H9 (cell line): ENCODE measurements around the gene FBXL20. TPM values are rescaled to one million over a fixed set of nuclear protein-coding genes. Genes with fewer than 3 reads are reported as not detected.

Source experiments
- DNase-seq: peaks from one replicate; pipeline ENCODE4 v3.0.0-alpha.2; 2017
- H2AFZ ChIP-seq: one replicate; pipeline ENCODE4 v1.6.1; 2013; ENCODE audit warnings: mild to moderate bottlenecking, low read length, control low read depth, moderate library complexity
- H2AK5ac ChIP-seq: 2 replicates; pipeline ENCODE4 v1.6.1; 2013; ENCODE audit warnings: low read length, control low read depth, mixed read lengths; ENCODE audit not compliant: insufficient read length
- H2BK120ac ChIP-seq: one replicate; pipeline ENCODE4 v1.6.1; 2013; ENCODE audit warnings: low read depth, mild to moderate bottlenecking, low read length, control low read depth, inconsistent platforms; ENCODE audit not compliant: poor library complexity, severe bottlenecking
- H2BK12ac ChIP-seq: 2 replicates; pipeline ENCODE4 v1.6.1; 2013; ENCODE audit warnings: low read length, control low read depth, mixed read lengths, low read depth; ENCODE audit not compliant: insufficient read length
- H2BK15ac ChIP-seq: 2 replicates; pipeline ENCODE4 v1.6.1; 2013; ENCODE audit warnings: low read depth, low read length, control low read depth
- H2BK20ac ChIP-seq: one replicate; pipeline ENCODE4 v1.6.1; 2013; ENCODE audit warnings: low read depth, mild to moderate bottlenecking, low read length, control low read depth, inconsistent platforms; ENCODE audit not compliant: poor library complexity, severe bottlenecking
- H2BK5ac ChIP-seq: 2 replicates; pipeline ENCODE4 v1.6.1; 2013; ENCODE audit warnings: low read length, control low read depth, mixed read lengths; ENCODE audit not compliant: insufficient read length
- H3K14ac ChIP-seq: 2 replicates; pipeline ENCODE4 v1.6.1; 2013; ENCODE audit warnings: low read length, control low read depth; ENCODE audit not compliant: insufficient read depth
- H3K18ac ChIP-seq: 2 replicates; pipeline ENCODE4 v1.6.1; 2013; ENCODE audit warnings: low read depth, mild to moderate bottlenecking, mixed read lengths, low read length, control low read depth; ENCODE audit not compliant: insufficient read length
- H3K23ac ChIP-seq: 2 replicates; pipeline ENCODE4 v1.6.1; 2013; ENCODE audit warnings: low read length, control low read depth, mixed read lengths, low read depth; ENCODE audit not compliant: insufficient read length
- H3K23me2 ChIP-seq: 2 replicates; pipeline ENCODE4 v1.6.1; 2013; ENCODE audit warnings: low read depth, mild to moderate bottlenecking, mixed read lengths, low read length, control low read depth; ENCODE audit not compliant: insufficient read length, poor library complexity, severe bottlenecking
- H3K27ac ChIP-seq: 2 replicates; pipeline ENCODE4 v1.5.1; 2013; ENCODE audit warnings: low read length, control low read depth, mixed read lengths, low read depth; ENCODE audit not compliant: insufficient read length
- H3K27me3 ChIP-seq: 2 replicates; pipeline ENCODE4 v1.6.1; 2013; ENCODE audit warnings: low read length, control low read depth, inconsistent platforms; ENCODE audit not compliant: insufficient read depth
- H3K4ac ChIP-seq: 2 replicates; pipeline ENCODE4 v1.6.1; 2013; ENCODE audit warnings: low read depth, mild to moderate bottlenecking, control low read depth, inconsistent platforms, low read length, moderate library complexity
- H3K4me1 ChIP-seq: 2 replicates; pipeline ENCODE4 v1.6.1; 2013; ENCODE audit warnings: low read length, control low read depth, inconsistent platforms; ENCODE audit not compliant: insufficient read depth
- H3K4me2 ChIP-seq: 2 replicates; pipeline ENCODE4 v1.6.1; 2013; ENCODE audit warnings: low read length, control low read depth, mixed read lengths; ENCODE audit not compliant: insufficient read length, insufficient read depth
- H3K56ac ChIP-seq: 2 replicates; pipeline ENCODE4 v1.6.1; 2013; ENCODE audit warnings: low read depth, mild to moderate bottlenecking, mixed read lengths, low read length, control low read depth; ENCODE audit not compliant: insufficient read length
- H3K79me1 ChIP-seq: 2 replicates; pipeline ENCODE4 v1.6.1; 2013; ENCODE audit warnings: low read depth, mild to moderate bottlenecking, moderate library complexity, low read length, control low read depth, inconsistent platforms; ENCODE audit not compliant: insufficient read depth, poor library complexity, severe bottlenecking
- H3K79me2 ChIP-seq: 2 replicates; pipeline ENCODE4 v1.6.1; 2013; ENCODE audit warnings: low read length, control low read depth, inconsistent platforms; ENCODE audit not compliant: insufficient read depth
- H3K9ac ChIP-seq: 2 replicates; pipeline ENCODE4 v1.6.1; 2013; ENCODE audit warnings: low read length, control low read depth, mixed read lengths; ENCODE audit not compliant: insufficient read length; ENCODE audit errors: extremely low read depth
- H3K9me3 ChIP-seq: one replicate; pipeline ENCODE4 v1.6.1; 2013; ENCODE audit warnings: low read depth, low read length, inconsistent platforms; ENCODE audit not compliant: control insufficient read depth
- H3T11ph ChIP-seq: one replicate; pipeline ENCODE4 v1.6.1; 2013; ENCODE audit warnings: mild to moderate bottlenecking, low read length, control low read depth, inconsistent platforms
- H4K20me1 ChIP-seq: one replicate; pipeline ENCODE4 v1.6.1; 2013; ENCODE audit not compliant: control insufficient read depth, insufficient read length, insufficient read depth
- H4K5ac ChIP-seq: 2 replicates; pipeline ENCODE4 v1.6.1; 2013; ENCODE audit warnings: low read depth, mild to moderate bottlenecking, mixed read lengths, low read length, control low read depth; ENCODE audit not compliant: insufficient read length
- H4K8ac ChIP-seq: replicated peaks from 2 replicates; pipeline ENCODE4 v1.6.1; 2013; ENCODE audit warnings: low read length, control low read depth, mixed read lengths, low read depth; ENCODE audit not compliant: insufficient read length
- H4K91ac ChIP-seq: 2 replicates; pipeline ENCODE4 v1.6.1; 2013; ENCODE audit warnings: low read depth, mild to moderate bottlenecking, moderate library complexity, mixed read lengths, low read length, control low read depth; ENCODE audit not compliant: insufficient read length
- H3K27ac Mint-ChIP-seq, 3 experiments: 2 replicates in 2 of 3; 3 replicates in 1 of 3; pipeline ENCODE4 v1.8.0; 2020 to 2021; ENCODE audit warnings: mixed read lengths in 3 of 3, mild to moderate bottlenecking in 1 of 3, moderate library complexity in 1 of 3
- H3K27me3 Mint-ChIP-seq: 2 replicates; pipeline ENCODE4 v1.8.0; 2021; ENCODE audit warnings: low read depth, mild to moderate bottlenecking, moderate library complexity, mixed read lengths
- H3K36me3 Mint-ChIP-seq, 3 experiments: 2 replicates in 2 of 3; 3 replicates in 1 of 3; pipeline ENCODE4 v1.8.0; 2020 to 2021; ENCODE audit warnings: low read depth in 3 of 3, mixed read lengths in 3 of 3; ENCODE audit not compliant: insufficient read depth in 1 of 3
- H3K4me1 Mint-ChIP-seq, 2 experiments: 2 replicates each; pipeline ENCODE4 v1.8.0; 2020; ENCODE audit warnings: mixed read lengths in 2 of 2
- H3K4me3 Mint-ChIP-seq, 2 experiments: 2 replicates in 1 of 2; 3 replicates in 1 of 2; pipeline ENCODE4 v1.8.0; 2020 to 2021; ENCODE audit warnings: mild to moderate bottlenecking in 2 of 2, mixed read lengths in 2 of 2, moderate library complexity in 1 of 2
- H3K9me3 Mint-ChIP-seq, 2 experiments: 2 replicates in 1 of 2; 3 replicates in 1 of 2; pipeline ENCODE4 v1.8.0; 2020; ENCODE audit warnings: mild to moderate bottlenecking in 2 of 2, mixed read lengths in 2 of 2, moderate library complexity in 1 of 2
- CTCF ChIP-seq: fragments of 200-600 bp; sonication (generic); conservative IDR thresholded peaks from 3 replicates; pipeline ENCODE4 v1.8.0; 2021; ENCODE audit warnings: antibody characterized with exemption, mild to moderate bottlenecking
- WGBS: extraction: QIAGEN DNeasy Blood & Tissue Kit; methylation state at CpG from one replicate; pipeline ENCODE4 v1.1.7; 2013; ENCODE audit warnings: missing lambda C conversion rate, low lambda C conversion rate, mixed read lengths; ENCODE audit not compliant: insufficient read length; ENCODE audit errors: extremely low coverage; 5-methylcytosine and 5-hydroxymethylcytosine counted together
- total RNA-seq: library from RNA; stranded (reverse); gene quantifications from 2 replicates; pipeline ENCODE4 v1.2.1, GENCODE V29; 2021

Gene FBXL20
- total RNA-seq, 1 experiment from 2014 or later: 18.4 TPM

- H3K18ac ChIP-seq: no peak overlapping the region
- no peak overlapping the region for H2BK5ac ChIP-seq
- no peaks in the 10 kb centered on the region for H3K79me1 ChIP-seq
- H2BK120ac ChIP-seq: no peak overlapping the region
- H3T11ph ChIP-seq: no peak overlapping the region
- H2AK5ac ChIP-seq: no peak overlapping the region
- H3K14ac ChIP-seq: no peak overlapping the region
- H2BK12ac ChIP-seq: no peak overlapping the region
- no peaks in the 10 kb centered on the region for H3K79me2 ChIP-seq
- 0 out of 2 replicates have a peak, but pooled peaks cover 2% of the 10 kb centered on the region for H3K4me1 ChIP-seq
- no peak overlapping the region for H2BK20ac ChIP-seq
- no peaks in the 10 kb centered on the region for H3K9me3 ChIP-seq
- no CpG with 5 or more reads among the region's 7 CpGs for WGBS
- Mint-ChIP-seq H3K4me1 (peaks cover 0 to 5% of the 10 kb centered on the region in 2 experiments; a peak in 3 of 4 replicates), H3K36me3 (peaks cover 0 to 34% (median 29%) of the 10 kb centered on the region in 3 experiments; a peak in 5 of 7 replicates), H3K4me3 (no peak overlapping the region), H3K9me3 (no peaks in the 10 kb centered on the region), H3K27ac (peak overlapping the region in 2 of 3 experiments; percentile 35 to 97; a peak in 3 of 7 replicates), H3K27me3 (no peaks in the 10 kb centered on the region)
- no peaks in the 10 kb centered on the region for H3K23me2 ChIP-seq
- H3K56ac ChIP-seq: no peak overlapping the region
- no peaks in the 10 kb centered on the region for H3K27me3 ChIP-seq
- peak; percentile 81 for DNase-seq
- no peak overlapping the region for H2AFZ ChIP-seq
- no peak overlapping the region for H2BK15ac ChIP-seq
- H3K27ac ChIP-seq: no peak overlapping the region
- H3K23ac ChIP-seq: no peak overlapping the region
- no peak overlapping the region for H3K9ac ChIP-seq
- H4K20me1 ChIP-seq: no peaks in the 10 kb centered on the region
- no peak overlapping the region for H4K5ac ChIP-seq
- H3K4ac ChIP-seq: no peak overlapping the region
- H4K8ac ChIP-seq: no peak overlapping the region
- no peak overlapping the region for H4K91ac ChIP-seq
- TF ChIP-seq CTCF: peak; percentile 78
- H3K4me2 ChIP-seq: no peak overlapping the region
These were observed 140.1 kb downstream of the FBXL20 start for GRCh38 chr17:39261286-39261685.
